Breast epithelium (tissue), 4 donors: ENCODE measurements around the gene FRK. TPM values are rescaled to one million over a fixed set of nuclear protein-coding genes. Genes with fewer than 3 reads are reported as not detected.
"Not testable (repeated sequence)": the region's sequence is repeated elsewhere in the genome, so short reads cannot be mapped to it uniquely, and the experiment has no call there.

Experiments
- DNase-seq, 2 donors: peaks; one replicate each; pipeline ENCODE4 v3.0.0-alpha.2; 2019; ENCODE audit warnings: low spot score in 2 of 2
- H3K27ac ChIP-seq, 2 donors: fragments of 200-600 bp; sonication (generic) in 1 of 2; one replicate each; pipeline ENCODE4 v1.5.1; 2016 to 2019; ENCODE audit warnings: mild to moderate bottlenecking in 1 of 2
- H3K27me3 ChIP-seq, 2 donors: fragments of 200-600 bp; sonication (generic) in 1 of 2; one replicate each; pipeline versions ENCODE4 v1.5.1 to v1.6.0; 2017 to 2019; ENCODE audit warnings: control low read depth in 1 of 2, mild to moderate bottlenecking in 1 of 2
- H3K36me3 ChIP-seq: fragments of 200-600 bp; one replicate; pipeline ENCODE4 v1.5.1; 2019
- H3K4me1 ChIP-seq, 2 donors: fragments of 200-600 bp; sonication (generic); one replicate each; pipeline ENCODE4 v1.5.1; 2016 to 2019; ENCODE audit warnings: control low read depth in 1 of 2
- H3K4me3 ChIP-seq, 3 donors: fragments of 200-600 bp; sonication (generic); 1 replicate in 2 of 3; 2 replicates in 1 of 3; pipeline ENCODE4 v1.5.1; 2016 to 2019; ENCODE audit warnings: mild to moderate bottlenecking in 3 of 3, moderate library complexity in 2 of 3
- H3K9me3 ChIP-seq, 2 donors: fragments of 200-600 bp; sonication (generic) in 1 of 2; one replicate each; pipeline ENCODE4 v1.5.1; 2016 to 2019; ENCODE audit warnings: control low read depth in 1 of 2
- POLR2A ChIP-seq: fragments of 450-650 bp; IDR thresholded peaks from one replicate; pipeline ENCODE4 v1.6.1; 2016; ENCODE audit warnings: antibody characterized with exemption, mild to moderate bottlenecking, moderate library complexity
- POLR2AphosphoS5 ChIP-seq, 3 donors: sonication (generic); formaldehyde crosslinking; IDR thresholded peaks; one replicate each; pipeline ENCODE4 v1.6.1; 2017; ENCODE audit warnings: antibody characterized with exemption in 3 of 3
- intact Hi-C: fragments of 100-400 bp; cut with DNase I; formaldehyde crosslinking; loops from one replicate; pipeline ENCODE4 v1.15.1; 2023; ENCODE audit warnings: low total_unique reads
- total RNA-seq, 3 donors: library from RNA; depleted of rRNA; stranded (reverse); fragments of >200 nt; gene quantifications; one replicate each; pipeline ENCODE4 v1.1.0, GENCODE V29; 2016
- TF ChIP-seq, protein P1 (sequence below), 3 donors: fragments of 450-650 bp; IDR thresholded peaks; one replicate each; pipeline ENCODE4 v1.5.1; 2016 to 2017; ENCODE audit warnings: antibody characterized with exemption in 3 of 3, mild to moderate bottlenecking in 3 of 3, moderate library complexity in 3 of 3

The FRK gene
- total RNA-seq, 3 donors from 2014 or later: 0.64 to 10.5 (median 5.9) TPM

DNA sequence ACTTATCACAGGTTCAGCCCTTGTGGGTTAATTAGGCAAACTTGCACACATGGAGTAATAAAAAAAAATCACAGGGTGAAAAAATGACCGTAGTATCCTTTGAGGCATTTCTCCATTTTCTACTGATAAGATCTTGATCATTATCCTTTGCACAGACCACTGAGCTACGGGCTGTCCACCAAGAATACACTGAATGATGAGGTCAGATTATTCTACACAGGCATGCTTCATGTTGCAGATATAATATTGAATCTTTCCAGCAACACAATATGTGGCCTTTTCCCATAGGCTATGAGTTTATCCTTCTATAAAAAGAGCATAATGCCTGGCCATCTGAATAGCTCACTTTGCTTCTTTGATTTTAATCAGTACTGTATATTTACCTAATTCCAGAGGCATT, 168.9 kb downstream of the FRK start:
- Histone ChIP-seq H3K27me3 (no peaks in the 10 kb centered on the region), H3K4me1 (no peaks in the 10 kb centered on the region), H3K9me3 (no peaks in the 10 kb centered on the region), H3K4me3 (no peak overlapping the region), H3K36me3 (no peaks in the 10 kb centered on the region), H3K27ac (no peak overlapping the region)
- intact Hi-C loops: no loop called here
- TF ChIP-seq, protein P1, sequence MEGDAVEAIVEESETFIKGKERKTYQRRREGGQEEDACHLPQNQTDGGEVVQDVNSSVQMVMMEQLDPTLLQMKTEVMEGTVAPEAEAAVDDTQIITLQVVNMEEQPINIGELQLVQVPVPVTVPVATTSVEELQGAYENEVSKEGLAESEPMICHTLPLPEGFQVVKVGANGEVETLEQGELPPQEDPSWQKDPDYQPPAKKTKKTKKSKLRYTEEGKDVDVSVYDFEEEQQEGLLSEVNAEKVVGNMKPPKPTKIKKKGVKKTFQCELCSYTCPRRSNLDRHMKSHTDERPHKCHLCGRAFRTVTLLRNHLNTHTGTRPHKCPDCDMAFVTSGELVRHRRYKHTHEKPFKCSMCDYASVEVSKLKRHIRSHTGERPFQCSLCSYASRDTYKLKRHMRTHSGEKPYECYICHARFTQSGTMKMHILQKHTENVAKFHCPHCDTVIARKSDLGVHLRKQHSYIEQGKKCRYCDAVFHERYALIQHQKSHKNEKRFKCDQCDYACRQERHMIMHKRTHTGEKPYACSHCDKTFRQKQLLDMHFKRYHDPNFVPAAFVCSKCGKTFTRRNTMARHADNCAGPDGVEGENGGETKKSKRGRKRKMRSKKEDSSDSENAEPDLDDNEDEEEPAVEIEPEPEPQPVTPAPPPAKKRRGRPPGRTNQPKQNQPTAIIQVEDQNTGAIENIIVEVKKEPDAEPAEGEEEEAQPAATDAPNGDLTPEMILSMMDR (IDR thresholded peaks at IDR 0.05): no peak
- TF ChIP-seq POLR2A: no peak
- TF ChIP-seq POLR2AphosphoS5 (IDR thresholded peaks at IDR 0.05): no peak
- no peak for DNase-seq

DNA sequence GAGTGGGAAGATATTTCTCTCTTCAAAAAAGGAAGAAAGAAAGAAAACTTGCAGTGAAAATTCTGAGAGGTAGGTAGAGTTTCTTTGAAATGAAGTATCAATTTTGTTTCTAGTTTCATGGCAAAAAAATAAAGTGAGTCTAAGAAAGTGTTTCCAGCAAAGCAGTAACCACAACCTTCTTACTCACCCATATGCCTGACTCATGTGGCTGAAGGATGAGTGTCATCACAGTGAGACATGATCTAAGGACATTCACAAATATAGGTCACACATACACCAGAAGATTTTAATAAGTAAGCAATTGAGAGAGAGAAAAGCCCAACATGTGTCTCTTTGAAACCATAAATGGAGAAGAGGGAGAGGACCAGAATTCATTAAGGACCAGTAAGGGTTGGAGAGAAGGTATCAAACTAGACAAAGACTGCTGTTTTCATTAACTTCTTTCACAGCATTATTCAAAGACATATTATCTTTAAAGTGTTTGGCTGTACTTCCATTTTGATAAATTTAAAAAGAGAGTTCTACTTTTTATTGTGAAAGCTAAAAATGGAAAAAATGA, 169.5 kb downstream of the FRK start:
- no peaks in the 10 kb centered on the region for H3K27me3 ChIP-seq
- DNase-seq: no peak
- TF ChIP-seq, protein P1 (IDR thresholded peaks at IDR 0.05): no peak
- TF ChIP-seq POLR2AphosphoS5 (IDR thresholded peaks at IDR 0.05) (no peak), POLR2A (no peak)
- no peaks in the 10 kb centered on the region for H3K36me3 ChIP-seq
- H3K27ac ChIP-seq: no peak overlapping the region
- intact Hi-C loops: no loop called here
- H3K4me3 ChIP-seq: no peak overlapping the region
- no peaks in the 10 kb centered on the region for H3K4me1 ChIP-seq
- no peaks in the 10 kb centered on the region for H3K9me3 ChIP-seq

DNA sequence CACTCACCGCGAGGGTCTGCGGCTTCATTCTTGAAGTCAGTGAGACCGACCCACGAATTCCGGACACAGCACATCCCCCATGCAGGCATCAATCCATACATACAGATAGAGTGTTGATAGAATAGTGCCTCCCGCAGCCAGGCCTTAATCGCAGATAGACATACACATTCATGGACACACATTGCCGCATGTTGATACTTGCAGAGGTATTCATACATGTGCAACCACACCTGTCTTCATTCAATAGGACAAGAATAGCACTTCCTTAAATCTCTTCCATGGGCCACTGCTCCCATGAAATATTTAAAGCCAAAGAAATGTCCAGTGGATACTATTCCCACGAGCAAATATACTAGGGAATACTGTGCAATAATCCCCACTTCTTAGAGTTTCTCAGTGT, 170.5 kb downstream of the FRK start:
- TF ChIP-seq POLR2A (no peak), POLR2AphosphoS5 (IDR thresholded peaks at IDR 0.05) (no peak)
- TF ChIP-seq, protein P1 (IDR thresholded peaks at IDR 0.05): no peak
- H3K36me3 ChIP-seq: no peaks in the 10 kb centered on the region
- H3K27ac ChIP-seq: no peak overlapping the region
- intact Hi-C loops: no loop called here
- H3K4me3 ChIP-seq: no peak overlapping the region
- H3K9me3 ChIP-seq: no peaks in the 10 kb centered on the region
- H3K27me3 ChIP-seq: no peaks in the 10 kb centered on the region
- no peaks in the 10 kb centered on the region for H3K4me1 ChIP-seq
- DNase-seq: no peak

DNA sequence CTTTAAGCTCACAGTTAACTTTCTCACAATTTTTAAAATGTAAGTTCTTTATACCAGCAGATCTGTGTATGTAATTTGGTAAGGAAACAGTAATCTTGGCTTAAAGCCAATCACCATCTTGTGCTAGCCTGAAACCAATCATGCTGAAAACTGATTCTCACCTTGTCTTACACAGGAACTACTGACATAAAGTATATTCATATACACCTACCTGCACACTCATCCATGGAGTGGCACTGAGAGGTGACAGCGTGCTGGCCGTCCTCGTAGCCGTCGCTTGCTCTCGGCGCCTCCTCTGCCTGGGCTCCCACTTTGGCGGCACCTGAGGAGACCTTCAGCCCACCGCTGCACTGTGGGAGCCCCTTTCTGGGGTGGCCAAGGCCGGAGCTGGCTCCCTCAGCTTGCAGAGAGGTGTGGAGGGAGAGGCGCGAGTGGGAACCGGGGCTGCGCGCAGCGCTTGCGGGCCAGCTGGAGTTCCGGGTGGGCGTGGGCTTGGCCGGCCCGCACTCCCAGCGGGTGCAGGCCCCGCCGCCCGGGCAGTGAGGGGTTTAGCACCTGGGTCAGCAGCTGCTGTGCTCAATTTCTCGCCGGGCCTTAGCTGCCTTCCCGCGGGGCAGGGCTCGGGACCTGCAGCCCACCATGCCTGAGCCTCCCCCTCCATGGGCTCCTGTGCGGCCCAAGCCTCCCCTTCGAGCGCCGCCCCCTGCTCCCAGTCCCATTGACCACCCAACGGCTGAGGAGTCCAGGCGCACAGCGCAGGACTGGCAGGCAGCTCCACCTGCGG, 171.8 kb downstream of the FRK start:
- H3K4me3 ChIP-seq, H3K27ac ChIP-seq, DNase-seq, H3K27me3 ChIP-seq, H3K36me3 ChIP-seq, H3K4me1 ChIP-seq, H3K9me3 ChIP-seq, intact Hi-C loops: not testable (repeated sequence)

DNA sequence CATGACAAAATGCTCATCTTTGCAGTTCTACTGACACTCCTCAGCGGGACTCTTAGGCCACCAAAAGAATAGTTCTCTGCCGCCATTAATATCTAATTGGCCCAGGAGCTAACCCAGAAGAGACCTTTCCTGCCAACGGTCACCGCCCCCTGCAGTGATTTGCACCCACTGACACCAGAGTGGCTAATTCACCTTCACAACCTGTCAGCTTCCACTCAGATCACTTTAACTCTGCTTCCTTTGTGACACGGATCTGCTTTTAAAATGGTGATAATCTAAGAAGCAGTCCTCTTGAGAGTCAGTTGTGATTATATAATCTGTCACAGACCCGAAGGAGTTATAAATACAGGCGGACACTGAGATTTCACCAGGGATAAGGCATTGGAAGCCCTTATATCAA, 172.8 kb downstream of the FRK start:
- no peaks in the 10 kb centered on the region for H3K4me1 ChIP-seq
- H3K36me3 ChIP-seq: no peaks in the 10 kb centered on the region
- H3K27me3 ChIP-seq: no peaks in the 10 kb centered on the region
- no peak overlapping the region for H3K27ac ChIP-seq
- DNase-seq: no peak
- no peaks in the 10 kb centered on the region for H3K9me3 ChIP-seq
- intact Hi-C loops: no loop called here
- TF ChIP-seq, protein P1 (IDR thresholded peaks at IDR 0.05): no peak
- TF ChIP-seq POLR2A: no peak
- TF ChIP-seq POLR2AphosphoS5 (IDR thresholded peaks at IDR 0.05): no peak
- H3K4me3 ChIP-seq: no peak overlapping the region
